Measurements from ENCODE around the gene PCDHGA6.
A peak's percentile ranks its signal among the peaks of the same experiment; 100 is the strongest.
"Not testable (repeated sequence)": the region's sequence is repeated elsewhere in the genome, so short reads cannot be mapped to it uniquely, and the experiment has no call there.

The PCDHGA6 gene

DNA sequence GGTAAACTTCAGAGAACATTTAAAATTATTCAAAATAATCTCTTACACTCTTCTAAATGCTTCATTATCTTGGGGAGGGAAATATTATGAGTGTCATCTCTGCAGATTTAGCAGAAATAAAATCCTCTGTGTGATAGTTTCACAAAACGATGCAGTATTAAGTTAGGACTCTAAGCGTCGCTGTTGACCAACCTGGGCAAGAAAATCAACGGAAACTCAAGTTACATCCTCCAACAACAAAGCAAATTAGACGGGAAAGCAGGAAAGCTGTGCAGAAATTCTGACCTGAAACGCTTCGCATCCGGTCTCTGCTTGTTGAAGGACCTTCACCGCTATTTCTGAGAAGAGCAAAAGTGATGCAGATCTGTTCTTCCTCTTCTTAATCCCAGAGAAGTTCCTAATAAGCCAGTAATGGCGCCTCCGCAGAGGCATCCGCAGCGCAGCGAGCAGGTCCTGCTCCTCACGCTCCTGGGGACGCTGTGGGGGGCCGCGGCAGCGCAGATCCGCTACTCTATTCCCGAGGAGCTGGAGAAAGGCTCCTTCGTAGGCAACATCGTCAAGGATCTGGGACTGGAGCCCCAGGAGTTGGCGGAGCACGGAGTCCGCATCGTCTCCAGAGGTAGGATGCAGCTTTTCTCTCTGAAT lies at the start of gene PCDHGA6:
PCDHGA6 (plus strand) TSS at position 219 of the 645 bp plus-strand sequence; CDS start at position 412, 193 bp downstream.
- DNase-seq, result no peak

DNA sequence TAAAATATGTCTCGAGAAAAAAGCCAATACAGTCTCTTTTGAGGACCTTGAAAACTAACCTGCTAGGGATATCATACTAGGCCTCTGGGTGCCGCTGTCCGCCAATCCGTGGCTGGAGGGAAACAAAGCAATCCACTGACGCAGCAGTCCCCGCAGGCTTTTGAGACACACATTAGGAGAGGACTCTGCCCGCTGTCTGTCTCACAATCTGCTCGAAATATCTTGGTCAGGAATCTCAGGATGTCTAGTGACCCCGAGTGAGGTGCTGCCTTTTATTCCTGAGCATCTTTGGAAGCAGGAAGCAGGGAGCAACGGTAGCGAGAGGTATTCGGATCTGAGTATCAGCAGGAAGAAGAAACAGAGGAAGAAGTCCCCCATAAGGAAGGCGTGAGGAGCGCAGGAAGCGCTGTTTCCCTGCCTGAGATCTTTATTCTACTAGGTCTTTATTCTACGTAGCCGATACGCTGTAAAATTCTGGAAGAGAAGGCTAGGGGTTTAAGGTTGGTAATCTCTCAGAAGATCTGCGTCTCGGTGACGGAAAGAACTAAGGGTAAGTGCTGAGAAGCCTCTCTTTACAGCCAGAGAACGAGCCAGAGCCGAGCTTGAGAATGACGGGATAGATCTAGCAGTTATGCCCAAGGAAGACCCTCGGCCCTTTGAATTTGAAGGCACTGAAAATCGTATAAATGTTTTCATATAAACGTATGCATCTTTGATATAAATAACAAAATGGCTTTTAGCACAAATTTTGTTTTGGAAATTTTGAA lies 47.4 kb upstream of the PCDHGA6 start:
- DNase-seq, result no peak

DNA sequence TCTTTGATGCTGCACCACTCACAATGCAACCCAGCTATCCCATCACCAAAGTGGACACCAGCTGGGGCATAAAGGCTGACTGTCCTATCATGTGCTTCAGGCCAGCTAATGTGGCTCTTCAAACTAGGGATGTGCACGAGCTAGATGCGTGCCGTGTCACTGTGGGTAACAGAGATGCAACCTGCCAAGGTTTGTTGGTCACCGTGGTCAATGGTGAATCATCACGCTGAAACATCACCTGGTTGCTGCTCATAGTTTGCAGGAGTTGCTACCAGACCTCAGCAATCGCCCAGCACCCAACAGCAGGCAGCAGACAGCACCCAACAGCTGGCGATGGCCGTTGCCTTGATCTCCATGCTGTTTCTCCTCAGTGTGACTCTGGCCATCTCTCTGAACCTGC lies 45.5 kb upstream of the PCDHGA6 start:
- DNase-seq, result no peak

DNA sequence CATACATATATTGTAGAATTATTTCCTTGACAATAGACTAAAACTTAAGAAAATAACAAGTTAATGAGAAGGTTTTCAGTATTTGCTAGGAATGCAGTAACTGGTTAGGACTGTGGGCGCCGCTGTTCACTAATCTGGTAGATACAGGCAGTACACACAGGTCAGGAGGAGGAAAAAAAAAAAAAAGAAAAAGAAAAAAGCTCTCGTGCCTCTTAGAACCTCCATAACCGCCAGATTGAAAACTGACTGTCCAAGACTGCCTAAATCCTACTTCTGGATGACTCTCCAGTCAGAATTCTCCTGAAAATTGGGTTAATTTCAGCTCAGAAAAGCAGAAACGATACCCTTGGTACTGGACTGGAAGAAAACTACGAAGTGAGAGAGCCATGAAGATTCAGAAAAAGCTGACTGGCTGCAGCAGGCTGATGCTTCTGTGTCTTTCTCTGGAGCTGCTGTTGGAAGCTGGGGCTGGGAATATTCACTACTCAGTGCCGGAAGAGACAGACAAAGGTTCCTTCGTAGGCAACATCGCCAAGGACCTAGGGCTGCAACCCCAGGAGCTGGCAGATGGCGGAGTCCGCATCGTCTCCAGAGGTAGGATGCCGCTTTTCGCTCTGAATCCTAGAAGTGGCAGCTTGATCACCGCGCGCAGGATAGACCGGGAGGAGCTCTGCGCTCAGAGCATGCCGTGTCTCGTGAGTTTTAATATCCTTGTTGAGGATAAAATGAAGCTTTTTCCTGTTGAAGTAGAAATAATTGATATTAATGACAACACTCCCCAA lies 43.2 kb upstream of the PCDHGA6 start, which contains the start of gene PCDHGA1:
PCDHGA1 (plus strand) TSS at position 216 of the 782 bp plus-strand sequence.
- DNase-seq, result no peak

DNA sequence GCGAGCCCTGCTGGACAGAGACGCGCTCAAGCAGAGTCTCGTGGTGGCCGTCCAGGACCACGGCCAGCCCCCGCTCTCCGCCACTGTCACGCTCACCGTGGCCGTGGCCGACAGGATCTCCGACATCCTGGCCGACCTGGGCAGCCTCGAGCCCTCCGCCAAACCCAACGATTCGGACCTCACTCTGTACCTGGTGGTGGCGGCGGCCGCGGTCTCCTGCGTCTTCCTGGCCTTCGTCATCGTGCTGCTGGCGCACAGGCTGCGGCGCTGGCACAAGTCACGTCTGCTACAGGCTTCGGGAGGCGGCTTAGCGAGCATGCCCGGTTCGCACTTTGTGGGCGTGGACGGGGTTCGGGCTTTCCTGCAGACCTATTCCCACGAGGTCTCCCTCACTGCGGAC lies 41.1 kb upstream of the PCDHGA6 start:
- not testable (repeated sequence) for DNase-seq

DNA sequence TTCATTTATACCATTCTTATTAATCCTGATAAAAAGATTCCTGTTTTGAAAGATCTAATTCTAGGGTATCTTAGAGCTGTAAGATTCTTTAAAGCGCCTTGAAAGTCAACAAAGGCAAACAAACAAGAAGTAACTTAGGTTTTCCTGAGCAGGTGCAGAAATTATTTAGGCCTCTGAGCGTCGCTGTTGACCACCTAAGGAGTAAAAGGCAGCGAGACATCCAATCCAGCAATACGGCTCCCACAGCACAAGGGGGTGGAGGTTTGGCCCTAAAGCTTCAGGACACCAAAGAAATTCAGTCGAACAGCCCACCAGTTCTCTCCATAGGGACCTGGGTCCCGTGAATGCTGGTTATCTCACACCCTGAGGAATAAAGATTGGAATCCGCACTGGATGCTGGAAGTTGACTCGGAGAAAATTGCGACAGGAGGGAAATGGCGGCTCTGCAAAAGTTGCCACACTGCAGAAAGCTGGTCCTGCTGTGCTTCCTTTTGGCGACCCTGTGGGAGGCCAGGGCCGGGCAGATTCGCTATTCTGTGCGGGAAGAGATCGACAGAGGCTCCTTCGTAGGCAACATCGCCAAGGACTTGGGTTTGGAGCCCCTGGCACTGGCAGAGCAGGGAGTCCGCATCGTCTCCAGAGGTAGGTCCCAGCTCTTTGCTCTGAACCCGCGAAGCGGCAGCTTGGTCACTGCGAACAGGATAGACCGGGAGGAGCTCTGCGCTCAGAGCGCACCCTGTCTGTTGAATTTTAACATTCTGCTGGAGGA lies 35.0 kb upstream of the PCDHGA6 start, which contains the start of gene PCDHGA2:
PCDHGA2 (plus strand) TSS at position 223 of the 769 bp plus-strand sequence.
- no peak for DNase-seq

DNA sequence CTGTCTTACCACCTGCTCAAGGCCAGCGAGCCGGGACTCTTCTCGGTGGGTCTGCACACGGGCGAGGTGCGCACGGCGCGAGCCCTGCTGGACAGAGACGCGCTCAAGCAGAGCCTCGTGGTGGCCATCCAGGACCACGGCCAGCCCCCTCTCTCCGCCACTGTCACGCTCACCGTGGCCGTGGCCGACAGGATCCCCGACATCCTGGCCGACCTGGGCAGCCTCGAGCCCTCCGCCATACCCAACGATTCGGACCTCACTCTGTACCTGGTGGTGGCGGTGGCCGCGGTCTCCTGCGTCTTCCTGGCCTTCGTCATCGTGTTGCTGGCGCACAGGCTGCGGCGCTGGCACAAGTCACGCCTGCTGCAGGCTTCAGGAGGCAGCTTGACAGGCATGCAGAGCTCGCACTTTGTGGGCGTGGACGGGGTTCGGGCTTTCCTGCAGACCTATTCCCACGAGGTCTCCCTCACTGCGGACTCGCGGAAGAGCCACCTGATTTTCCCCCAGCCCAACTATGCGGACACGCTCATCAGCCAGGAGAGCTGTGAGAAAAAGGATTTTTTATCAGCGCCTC lies 32.8 kb upstream of the PCDHGA6 start:
- not testable (repeated sequence) for DNase-seq

DNA sequence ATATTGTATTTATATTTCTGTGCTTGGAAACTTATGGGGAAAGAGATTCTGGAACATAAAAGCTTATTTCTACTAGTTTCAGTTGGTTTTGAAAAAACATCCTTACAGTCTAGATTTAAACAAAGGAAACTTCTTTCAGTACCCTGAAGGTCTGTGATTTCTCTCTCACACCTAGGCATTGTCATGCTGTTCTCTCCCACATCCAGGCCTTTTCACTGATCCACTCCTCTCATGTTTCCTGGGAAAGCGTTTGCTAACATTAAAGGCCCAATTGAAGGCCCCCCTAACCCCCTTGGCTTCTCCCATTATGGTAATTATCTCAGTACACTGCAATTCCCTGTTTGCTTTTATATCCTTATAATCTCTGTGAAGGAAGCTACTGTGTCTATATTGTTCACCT lies 30.9 kb upstream of the PCDHGA6 start:
- DNase-seq, result no peak

DNA sequence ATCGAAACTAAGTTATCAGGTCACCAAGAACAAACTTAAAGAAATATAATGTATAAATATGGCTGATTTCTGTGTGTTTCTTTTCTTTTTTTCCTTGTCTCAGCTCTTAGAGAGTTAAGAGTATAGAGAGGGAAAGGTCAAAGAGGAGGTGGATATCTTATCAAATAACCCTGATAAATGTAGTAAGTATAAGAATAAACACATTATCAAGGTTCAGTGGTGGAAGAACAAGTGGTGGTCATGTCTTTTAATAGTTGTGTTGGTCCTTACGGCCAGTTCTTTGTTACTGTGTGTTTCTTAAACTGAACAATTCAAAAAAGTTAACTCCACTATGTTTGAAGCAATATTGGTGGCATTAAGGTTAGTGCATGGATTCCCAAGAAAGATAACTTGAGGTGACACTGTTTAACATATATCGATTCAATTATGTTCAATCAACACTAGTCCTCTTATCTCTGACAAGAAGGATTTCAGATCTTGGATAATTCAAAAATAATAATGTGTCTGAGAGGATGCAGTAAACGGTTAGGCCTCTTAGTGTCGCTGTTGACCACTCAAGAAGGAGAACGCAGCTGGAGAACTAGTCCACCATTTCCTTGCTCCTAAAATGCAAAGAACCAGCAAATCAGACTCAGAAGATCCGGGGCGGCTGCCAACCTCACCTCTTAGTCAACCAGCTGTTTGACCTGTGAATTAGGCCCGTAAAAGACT lies 30.3 kb upstream of the PCDHGA6 start, which contains the start of gene PCDHGA3:
PCDHGA3 (plus strand) TSS at position 588 of the 711 bp plus-strand sequence. CDS start 205 bp downstream, outside the sequence.
- DNase-seq, result no peak

DNA sequence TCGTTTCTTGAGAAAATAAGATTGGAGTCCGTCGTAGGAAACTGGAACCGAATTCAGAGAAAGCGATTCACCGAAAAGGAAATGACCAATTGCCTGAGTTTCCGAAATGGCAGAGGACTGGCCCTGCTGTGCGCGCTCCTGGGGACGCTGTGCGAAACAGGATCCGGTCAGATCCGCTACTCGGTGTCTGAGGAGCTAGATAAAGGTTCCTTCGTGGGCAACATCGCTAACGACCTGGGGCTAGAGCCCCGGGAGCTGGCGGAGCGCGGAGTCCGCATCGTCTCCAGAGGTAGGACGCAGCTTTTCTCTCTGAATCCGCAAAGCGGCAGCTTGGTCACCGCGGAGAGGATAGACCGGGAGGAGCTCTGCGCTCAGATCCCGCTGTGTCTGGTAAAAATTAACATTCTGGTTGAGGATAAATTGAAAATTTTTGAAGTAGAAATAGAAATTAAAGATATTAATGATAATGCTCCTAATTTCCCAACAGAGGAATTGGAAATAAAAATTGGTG lies 29.7 kb upstream of the PCDHGA6 start:
- DNase-seq, result no peak

DNA sequence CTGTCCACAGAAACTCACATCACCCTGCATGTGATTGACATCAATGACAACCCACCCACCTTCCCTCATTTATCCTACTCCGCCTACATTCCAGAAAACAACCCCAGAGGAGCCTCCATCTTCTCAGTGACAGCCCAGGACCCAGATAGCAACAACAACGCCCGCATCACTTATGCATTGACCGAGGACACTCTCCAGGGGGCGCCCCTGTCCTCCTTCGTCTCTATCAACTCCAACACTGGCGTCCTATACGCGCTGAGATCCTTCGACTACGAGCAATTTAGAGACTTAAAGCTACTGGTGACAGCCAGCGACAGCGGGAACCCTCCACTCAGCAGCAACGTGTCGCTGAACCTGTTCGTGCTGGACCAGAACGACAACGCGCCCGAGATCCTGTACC lies 28.4 kb upstream of the PCDHGA6 start:
- DNase-seq, result no peak

DNA sequence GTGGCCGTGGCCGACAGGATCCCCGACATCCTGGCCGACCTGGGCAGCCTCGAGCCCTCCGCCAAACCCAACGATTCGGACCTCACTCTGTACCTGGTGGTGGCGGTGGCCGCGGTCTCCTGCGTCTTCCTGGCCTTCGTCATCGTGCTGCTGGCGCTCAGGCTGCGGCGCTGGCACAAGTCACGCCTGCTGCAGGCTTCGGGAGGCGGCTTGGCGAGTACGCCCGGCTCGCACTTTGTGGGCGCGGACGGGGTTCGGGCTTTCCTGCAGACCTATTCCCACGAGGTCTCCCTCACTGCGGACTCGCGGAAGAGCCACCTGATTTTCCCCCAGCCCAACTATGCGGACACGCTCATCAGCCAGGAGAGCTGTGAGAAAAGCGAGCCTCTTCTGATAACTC lies 27.7 kb upstream of the PCDHGA6 start:
- DNase-seq, result not testable (repeated sequence)

DNA sequence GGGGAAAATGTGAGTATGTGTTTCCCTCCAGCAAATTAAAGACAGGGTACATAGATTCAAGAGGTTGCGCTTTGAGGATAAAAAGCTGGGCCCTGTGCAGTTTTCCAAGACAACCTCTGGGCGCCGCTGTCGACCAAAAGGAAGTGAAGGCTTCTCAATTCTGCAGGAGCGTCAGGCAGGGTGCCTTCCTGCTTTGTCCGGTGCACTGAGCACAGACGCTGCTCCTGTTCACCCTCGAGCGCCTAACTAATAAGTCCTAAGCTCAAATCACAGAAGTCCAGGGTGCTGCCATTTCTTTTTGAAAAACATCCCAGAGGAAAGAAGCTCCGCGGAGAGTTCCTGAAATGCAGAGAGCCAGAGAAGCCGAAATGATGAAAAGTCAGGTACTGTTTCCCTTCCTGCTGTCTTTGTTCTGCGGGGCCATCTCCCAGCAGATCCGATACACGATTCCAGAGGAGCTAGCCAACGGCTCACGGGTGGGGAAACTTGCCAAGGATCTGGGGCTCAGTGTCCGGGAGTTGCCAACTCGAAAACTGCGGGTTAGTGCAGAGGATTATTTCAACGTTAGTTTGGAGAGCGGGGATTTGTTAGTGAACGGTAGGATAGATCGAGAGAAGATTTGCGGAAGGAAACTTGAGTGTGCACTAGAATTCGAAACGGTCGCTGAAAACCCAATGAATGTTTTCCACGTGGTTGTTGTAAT lies 23.6 kb upstream of the PCDHGA6 start, which contains the start of gene PCDHGB1:
PCDHGB1 (plus strand) TSS at position 183 of the 703 bp plus-strand sequence; CDS start at position 345, 162 bp downstream.
- DNase-seq, result peak; percentile 43

DNA sequence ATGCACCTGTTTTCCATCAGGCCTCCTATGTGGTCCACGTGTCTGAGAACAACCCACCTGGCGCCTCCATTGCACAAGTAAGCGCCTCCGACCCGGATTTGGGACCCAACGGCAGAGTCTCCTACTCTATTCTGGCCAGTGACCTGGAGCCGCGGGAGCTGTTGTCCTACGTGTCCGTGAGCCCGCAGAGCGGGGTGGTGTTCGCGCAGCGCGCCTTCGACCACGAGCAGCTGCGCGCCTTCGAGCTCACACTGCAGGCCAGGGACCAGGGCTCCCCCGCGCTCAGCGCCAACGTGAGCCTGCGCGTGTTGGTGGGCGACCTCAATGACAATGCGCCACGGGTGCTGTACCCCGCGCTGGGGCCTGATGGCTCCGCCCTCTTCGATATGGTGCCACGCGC lies 22.1 kb upstream of the PCDHGA6 start:
- DNase-seq, result no peak

DNA sequence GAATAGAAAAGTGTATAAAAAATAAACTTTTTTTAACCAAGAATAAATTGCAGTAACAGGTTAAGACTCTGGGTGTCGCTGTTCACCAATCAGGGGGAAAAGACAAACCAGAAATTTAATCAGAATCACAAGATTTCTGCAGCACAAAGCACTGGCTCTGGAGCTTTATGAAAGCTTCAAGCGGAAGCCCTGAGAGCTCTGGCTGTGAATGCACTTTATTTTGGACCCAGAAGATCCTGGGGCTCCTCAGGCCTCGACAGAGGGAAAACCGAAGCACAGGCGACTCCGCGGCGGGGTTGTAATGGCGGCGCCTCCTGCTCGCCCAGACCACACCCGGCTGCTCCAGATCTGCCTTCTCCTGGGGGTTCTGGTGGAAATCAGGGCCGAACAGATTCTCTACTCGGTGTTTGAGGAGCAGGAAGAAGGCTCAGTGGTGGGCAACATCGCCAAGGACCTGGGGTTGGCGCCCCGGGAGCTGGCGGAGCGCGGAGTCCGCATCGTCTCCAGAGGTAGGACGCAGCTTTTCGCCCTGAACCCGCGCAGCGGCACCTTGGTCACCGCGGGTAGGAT lies 18.7 kb upstream of the PCDHGA6 start, which contains the start of gene PCDHGA4:
PCDHGA4 (plus strand) TSS at position 122 of the 570 bp plus-strand sequence; CDS start at position 209, 87 bp downstream.
- DNase-seq, result no peak

DNA sequence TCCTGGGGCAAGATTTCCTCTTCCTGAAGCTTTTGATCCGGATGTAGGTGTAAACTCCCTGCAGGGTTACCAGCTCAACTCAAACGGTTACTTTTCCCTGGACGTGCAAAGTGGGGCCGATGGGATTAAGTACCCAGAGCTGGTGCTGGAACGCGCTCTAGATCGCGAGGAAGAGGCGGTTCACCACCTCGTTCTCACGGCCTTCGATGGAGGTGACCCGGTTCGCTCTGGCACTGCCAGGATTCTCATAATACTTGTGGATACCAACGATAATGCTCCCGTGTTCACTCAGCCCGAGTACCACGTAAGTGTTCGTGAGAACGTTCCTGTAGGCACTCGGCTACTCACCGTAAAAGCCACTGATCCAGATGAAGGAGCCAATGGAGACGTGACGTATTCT lies 18.1 kb upstream of the PCDHGA6 start:
- DNase-seq, result no peak

DNA sequence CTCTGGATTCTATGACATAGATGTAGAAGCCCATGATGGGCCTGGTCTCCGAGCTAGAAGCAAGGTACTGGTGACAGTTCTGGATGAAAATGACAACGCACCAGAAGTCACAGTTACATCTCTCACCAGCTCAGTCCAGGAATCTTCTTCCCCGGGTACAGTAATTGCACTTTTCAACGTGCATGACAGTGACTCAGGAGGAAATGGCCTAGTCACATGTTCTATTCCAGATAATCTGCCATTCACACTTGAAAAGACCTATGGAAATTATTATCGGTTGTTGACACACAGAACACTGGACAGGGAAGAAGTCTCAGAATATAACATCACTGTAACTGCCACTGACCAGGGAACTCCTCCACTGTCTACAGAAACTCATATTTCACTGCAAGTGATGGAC lies 17.6 kb upstream of the PCDHGA6 start:
- DNase-seq, result no peak

DNA sequence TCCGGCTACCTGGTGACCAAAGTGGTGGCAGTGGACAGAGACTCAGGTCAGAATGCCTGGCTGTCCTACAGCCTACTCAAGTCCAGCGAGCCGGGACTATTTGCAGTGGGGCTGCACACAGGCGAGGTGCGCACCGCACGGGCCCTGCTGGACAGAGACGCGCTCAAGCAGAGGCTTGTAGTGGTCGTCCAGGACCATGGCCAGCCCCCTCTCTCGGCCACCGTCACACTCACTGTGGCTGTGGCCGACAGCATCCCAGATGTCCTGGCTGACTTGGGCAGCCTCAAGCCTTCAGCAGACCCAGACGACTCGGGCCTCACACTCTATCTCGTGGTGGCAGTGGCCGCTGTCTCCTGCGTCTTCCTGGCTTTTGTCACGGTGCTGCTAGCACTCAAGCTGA lies 16.7 kb upstream of the PCDHGA6 start:
- DNase-seq, result no peak

DNA sequence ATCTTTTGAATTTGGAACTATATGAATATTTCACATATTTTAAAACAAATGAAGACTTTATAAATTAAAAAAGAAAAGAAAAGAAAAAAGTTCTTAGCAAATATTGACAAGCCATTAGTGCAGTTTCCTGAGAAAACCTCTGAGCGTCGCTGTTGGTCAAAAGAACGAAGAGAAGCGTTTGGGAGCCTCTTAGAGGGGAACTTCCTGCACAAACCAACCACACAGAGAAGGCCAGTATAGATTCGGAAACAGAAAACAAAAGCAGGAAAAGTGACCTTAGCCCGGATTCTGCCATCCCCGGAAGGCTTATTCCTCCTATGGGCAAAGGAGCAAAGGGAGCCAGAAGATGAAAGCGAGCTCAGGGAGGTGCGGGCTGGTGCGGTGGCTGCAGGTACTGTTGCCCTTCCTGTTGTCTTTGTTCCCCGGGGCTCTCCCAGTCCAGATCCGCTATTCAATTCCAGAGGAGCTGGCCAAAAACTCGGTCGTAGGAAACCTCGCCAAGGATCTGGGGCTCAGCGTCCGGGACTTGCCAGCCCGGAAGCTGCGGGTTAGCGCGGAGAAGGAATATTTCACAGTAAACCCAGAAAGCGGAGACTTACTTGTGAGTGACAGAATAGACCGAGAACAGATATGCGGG lies 13.8 kb upstream of the PCDHGA6 start, which contains the start of gene PCDHGB2:
PCDHGB2 (plus strand) TSS at position 205 of the 637 bp plus-strand sequence; CDS start at position 347, 142 bp downstream.
- peak; percentile 14 for DNase-seq

Measured in NCI-H2029 treated with DMSO at 0.1 percent for 48 hours (cell line).